Adipose tissue (tissue), 3 donors: Measurements from ENCODE around the gene FNDC3B. TPM values are rescaled to one million over a fixed set of nuclear protein-coding genes. Genes with fewer than 3 reads are reported as not detected.
"Not testable (repeated sequence)": the region's sequence is repeated elsewhere in the genome, so short reads cannot be mapped to it uniquely, and the experiment has no call there.

ENCODE experiments used
- H3K27ac ChIP-seq: one replicate; pipeline ENCODE4 v1.5.1; 2013; ENCODE audit warnings: low read depth, low read length
- WGBS, 3 donors: extraction: QIAGEN DNeasy Blood & Tissue Kit; methylation state at CpG; one replicate each; pipeline ENCODE4 v1.1.7; 2013; 5-methylcytosine and 5-hydroxymethylcytosine counted together
- polyA plus RNA-seq, 3 donors: library from polyadenylated mRNA; stranded (reverse); fragments of 200-250 nt; gene quantifications; one replicate each; pipeline ENCODE4 v1.2.3, GENCODE V29; 2013
- donor health status: healthy with polysubstance abuse.
- donor health status: Bipolar disorder and iron deficiency.
- donor health status: healthy.

FNDC3B gene
- polyA plus RNA-seq: 10 to 100 TPM; 12.9 to 31.8 (median 29.6) TPM

- 0% methylated on average over 44 to 59 of the region's 59 CpGs for WGBS, 3 donors
- H3K27ac ChIP-seq: peak within 1 kb of the TSS; percentile 91
Observed at GRCh38 chr3:172039436-172040077, at the start of gene FNDC3B. Gene FNDC3B (plus strand): TSS chr3:172039578. CDS start chr3:172112480, 72,902 bp downstream.

DNA sequence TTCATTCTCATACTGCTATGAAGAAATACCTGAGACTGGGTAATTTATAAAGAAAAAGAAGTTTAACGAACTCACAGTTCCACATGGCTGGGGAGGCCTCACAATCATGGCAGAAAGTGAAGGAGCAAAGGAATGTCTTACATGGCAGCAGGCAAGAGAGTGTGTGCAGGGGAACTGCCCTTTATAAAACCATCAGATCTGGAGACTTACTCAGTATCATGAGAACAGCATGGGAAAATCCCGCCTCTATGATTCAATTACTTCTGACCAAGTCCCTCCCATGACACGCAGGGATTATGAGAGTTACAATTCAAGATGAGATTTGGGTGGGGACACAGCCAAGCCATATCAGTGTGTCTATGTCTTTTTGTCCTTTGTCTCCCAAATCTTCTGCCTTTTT, 49.1 kb upstream of the FNDC3B start:
- H3K27ac ChIP-seq: not testable (repeated sequence)
- WGBS, 3 donors: 87 to 97% (median 89%) methylated on average over 3 of the region's 3 CpGs

- H3K27ac ChIP-seq: no peak overlapping the region
- 56 to 92% (median 81%) methylated on average over 3 of the region's 3 CpGs for WGBS, 3 donors
Observed at GRCh38 chr3:171991166-171991565, 48.2 kb upstream of the FNDC3B start.

DNA sequence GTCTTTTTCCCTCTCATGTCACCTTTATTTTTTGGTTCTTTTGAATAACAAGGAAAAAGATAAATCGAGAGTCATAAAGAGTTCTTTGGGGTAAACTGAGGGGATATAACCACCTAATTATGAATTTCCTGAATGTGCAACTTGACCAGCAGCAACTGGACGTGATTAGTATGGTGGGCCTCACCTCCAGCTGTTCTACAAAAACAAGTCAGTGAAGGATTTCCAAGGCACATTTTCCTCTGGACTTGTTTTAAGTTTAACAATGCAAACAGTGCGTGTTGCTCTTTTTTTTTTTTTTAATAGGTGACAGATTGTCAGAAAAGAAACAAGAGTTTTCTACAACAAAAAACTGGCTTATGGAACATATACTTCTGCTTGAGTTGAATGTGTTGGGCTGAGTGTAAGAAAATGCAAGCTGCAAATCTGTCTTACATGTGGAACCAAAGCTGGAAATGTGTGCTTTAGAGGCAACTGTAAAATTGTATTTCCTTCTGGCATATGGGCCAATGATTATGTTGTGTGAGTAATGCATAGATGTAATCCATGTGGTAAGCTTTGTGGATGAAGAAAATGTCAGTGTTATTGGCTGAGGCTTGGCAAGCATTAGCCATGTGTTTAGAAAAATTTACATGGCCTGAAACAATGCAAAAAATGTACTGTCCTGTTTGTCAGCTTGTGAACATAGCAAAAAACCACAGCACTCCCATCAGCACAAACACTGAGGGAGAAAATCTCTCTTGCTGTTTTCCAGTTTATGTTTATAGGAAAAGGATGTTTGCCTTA, 44.5 kb upstream of the FNDC3B start:
- 57 to 69% (median 69%) methylated on average over 3 of the region's 3 CpGs for WGBS, 3 donors
- H3K27ac ChIP-seq: no peak overlapping the region

- no peak overlapping the region for H3K27ac ChIP-seq
Observed at GRCh38 chr3:171995486-171995885, 43.9 kb upstream of the FNDC3B start.

- WGBS, 3 donors: 95% methylated on average over 2 of the region's 2 CpGs
- H3K27ac ChIP-seq: no peak overlapping the region
Observed at GRCh38 chr3:171996178-171996817, 43.1 kb upstream of the FNDC3B start.

GRCh38 chr3:171998731-171999130, 40.6 kb upstream of the FNDC3B start:
- 88 to 99% (median 94%) methylated on average over 12 to 16 of the region's 24 CpGs for WGBS, 3 donors
- H3K27ac ChIP-seq: not testable (repeated sequence)

DNA sequence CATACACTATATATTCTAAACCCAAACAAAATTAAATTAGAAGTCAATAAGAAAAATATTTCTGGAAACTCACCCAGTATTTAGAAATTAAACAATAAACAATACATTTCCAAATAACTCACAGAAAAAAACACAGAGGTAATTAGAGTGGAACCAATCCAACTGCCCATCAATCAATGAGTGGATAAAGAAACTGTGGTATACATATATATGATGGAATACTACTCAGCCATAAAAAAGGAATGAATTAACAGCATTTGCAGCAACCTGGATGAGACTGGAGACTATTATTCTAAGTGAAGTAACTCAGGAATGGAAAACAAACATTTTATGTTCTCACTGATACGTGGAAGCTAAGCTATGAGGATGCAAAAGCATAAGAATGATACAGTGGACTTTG, 37.8 kb upstream of the FNDC3B start:
- not testable (repeated sequence) for H3K27ac ChIP-seq
- WGBS, 3 donors: 83 to 94% (median 91%) methylated on average over 1 of the region's 1 CpG

DNA sequence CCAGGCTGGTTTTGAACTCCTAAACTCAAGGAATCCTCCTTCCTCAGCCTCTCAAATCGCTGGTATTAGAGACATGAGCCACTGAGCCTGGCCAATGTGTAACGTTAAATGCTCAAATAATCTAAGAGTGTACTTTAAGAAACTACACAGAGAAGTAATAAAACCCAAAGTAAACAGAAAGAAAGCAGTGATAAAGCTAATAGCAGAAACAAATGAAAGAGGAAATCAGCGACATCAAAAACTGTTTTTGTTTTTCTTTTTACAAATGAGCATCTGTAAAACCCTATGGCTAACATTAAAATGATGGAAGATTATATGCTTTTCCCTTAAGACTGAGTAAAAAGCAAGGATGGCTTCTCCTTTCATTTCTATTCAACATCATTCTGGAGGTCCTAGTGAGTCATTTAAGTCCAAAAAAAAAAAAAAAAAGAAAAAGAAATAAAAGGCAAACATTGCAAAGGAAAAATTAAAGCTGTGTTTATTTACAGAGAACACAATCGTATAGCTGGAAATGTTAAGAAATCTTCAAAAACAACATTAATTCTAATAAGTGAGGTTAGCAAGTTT, 36.8 kb upstream of the FNDC3B start:
- H3K27ac ChIP-seq: no peak overlapping the region
- WGBS, 3 donors: 60 to 86% (median 78%) methylated on average over 4 of the region's 4 CpGs

- WGBS, 3 donors: 93 to 97% (median 94%) methylated on average over 6 of the region's 6 CpGs
Observed at GRCh38 chr3:172003146-172003545, 36.2 kb upstream of the FNDC3B start.

DNA sequence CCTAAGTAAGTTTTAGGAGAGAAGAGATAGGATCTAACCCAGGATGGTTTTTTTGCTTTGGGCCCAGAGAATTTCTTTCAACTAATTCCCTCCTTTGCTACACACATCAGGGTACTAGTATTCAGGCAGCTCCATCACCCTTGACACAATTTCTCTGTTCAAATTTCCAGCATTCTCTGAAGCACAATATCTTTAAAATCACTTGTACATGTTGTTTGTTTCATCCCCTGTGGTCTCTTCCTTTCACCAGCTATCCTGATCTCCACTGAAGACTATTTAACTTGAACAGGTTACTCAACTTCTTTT, 32.4 kb upstream of the FNDC3B start:
- H3K27ac ChIP-seq: no peak overlapping the region

More at GRCh38 chr3:172003146-172003545, 36.2 kb upstream of the FNDC3B start:
- no peak overlapping the region for H3K27ac ChIP-seq

DNA sequence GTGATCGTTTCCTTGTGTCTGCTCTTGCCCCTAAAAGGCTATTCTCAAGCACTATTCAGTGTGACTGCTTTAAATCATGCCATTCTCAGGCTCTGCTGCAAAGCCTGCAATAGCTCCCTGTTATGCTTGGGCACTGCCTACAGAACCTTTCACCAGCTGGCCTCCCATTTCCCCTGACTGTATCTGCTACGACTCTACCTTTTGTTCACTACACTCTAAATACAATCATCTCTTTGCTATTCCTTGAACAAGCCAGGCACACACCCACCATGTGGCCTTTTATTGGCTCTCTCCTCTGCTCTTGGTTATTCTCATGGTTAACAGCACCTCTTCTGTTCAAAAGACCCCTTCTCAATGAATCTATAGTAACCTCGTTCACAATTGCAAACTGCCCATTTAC, 29.6 kb upstream of the FNDC3B start:
- 82 to 85% (median 82%) methylated on average over 3 of the region's 3 CpGs for WGBS, 3 donors
- H3K27ac ChIP-seq: no peak overlapping the region

GRCh38 chr3:172012775-172013174, 26.6 kb upstream of the FNDC3B start:
- WGBS, 3 donors: 50 to 92% (median 87%) methylated on average over 1 of the region's 1 CpG
- H3K27ac ChIP-seq: no peak overlapping the region

- WGBS, 3 donors: 82 to 88% (median 83%) methylated on average over 3 to 5 of the region's 5 CpGs
- no peak overlapping the region for H3K27ac ChIP-seq
Observed at GRCh38 chr3:172014145-172014544, 25.2 kb upstream of the FNDC3B start.

- H3K27ac ChIP-seq: no peak overlapping the region
Observed at GRCh38 chr3:172018364-172018763, 21.0 kb upstream of the FNDC3B start.

GRCh38 chr3:172020763-172021162, 18.6 kb upstream of the FNDC3B start:
- WGBS, 3 donors: 88 to 94% (median 92%) methylated on average over 2 of the region's 2 CpGs
- no peak overlapping the region for H3K27ac ChIP-seq

GRCh38 chr3:172021164-172021563, 18.2 kb upstream of the FNDC3B start:
- no peak overlapping the region for H3K27ac ChIP-seq
- WGBS, 3 donors: 41 to 89% (median 77%) methylated on average over 1 of the region's 1 CpG

- H3K27ac ChIP-seq: no peak overlapping the region
- 83 to 98% (median 93%) methylated on average over 4 of the region's 4 CpGs for WGBS, 3 donors
Observed at GRCh38 chr3:172021859-172022258, 17.5 kb upstream of the FNDC3B start.

GRCh38 chr3:172023915-172024314, 15.5 kb upstream of the FNDC3B start:
- no peak overlapping the region for H3K27ac ChIP-seq
- 88 to 93% (median 90%) methylated on average over 2 of the region's 2 CpGs for WGBS, 3 donors
